MCF 10A (cell line): ENCODE measurements around the gene THEM4. TPM values are rescaled to one million over a fixed set of nuclear protein-coding genes. Genes with fewer than 3 reads are reported as not detected.
"Not testable (repeated sequence)": the region's sequence is repeated elsewhere in the genome, so short reads cannot be mapped to it uniquely, and the experiment has no call there.

ENCODE experiments used
- BruUV-seq: library from RNA; stranded (reverse); fragments of 400-500 nt; replicated peaks from 2 replicates; lab custom pipeline; 2021; lab: Mats Ljungman, UMichigan
- CTCF ChIA-PET: fragments of 300-600 bp; sonication (Branson Sonifier 250); formaldehyde crosslinking; extraction: SDS; loops from one replicate; lab custom pipeline; 2021; ENCODE audit warnings: antibody characterized with exemption, inconsistent platforms; lab: Yijun Ruan, JAX
- POLR2A ChIA-PET: fragments of 300-600, 350-650 bp; sonication (Branson Sonifier 250); formaldehyde crosslinking; extraction: SDS; loops from one replicate; lab custom pipeline; 2020; ENCODE audit warnings: antibody characterized with exemption, inconsistent platforms; lab: Yijun Ruan, JAX
- DNase-seq: peaks from one replicate; pipeline ENCODE4 v3.0.0-alpha.2; 2018; ENCODE audit not compliant: unreplicated experiment
- H3K27ac Mint-ChIP-seq: one replicate; pipeline ENCODE4 v1.8.0; 2022; ENCODE audit warnings: mild to moderate bottlenecking, low read depth, mixed read lengths; ENCODE audit not compliant: unreplicated experiment
- H3K27me3 Mint-ChIP-seq: one replicate; pipeline ENCODE4 v1.8.0; 2022; ENCODE audit warnings: mixed read lengths; ENCODE audit not compliant: insufficient read depth, unreplicated experiment
- H3K36me3 Mint-ChIP-seq: one replicate; pipeline ENCODE4 v1.8.0; 2022; ENCODE audit warnings: mild to moderate bottlenecking, moderate library complexity, mixed read lengths; ENCODE audit not compliant: insufficient read depth, unreplicated experiment
- H3K4me1 Mint-ChIP-seq: one replicate; pipeline ENCODE4 v1.8.0; 2022; ENCODE audit warnings: mixed read lengths; ENCODE audit not compliant: insufficient read depth, unreplicated experiment
- H3K4me3 Mint-ChIP-seq: one replicate; pipeline ENCODE4 v1.8.0; 2022; ENCODE audit warnings: mild to moderate bottlenecking, moderate library complexity, mixed read lengths; ENCODE audit not compliant: unreplicated experiment
- H3K9me3 Mint-ChIP-seq: one replicate; pipeline ENCODE4 v1.8.0; 2022; ENCODE audit warnings: mixed read lengths; ENCODE audit not compliant: unreplicated experiment
- CTCF ChIP-seq: fragments of 200-600 bp; IDR thresholded peaks from one replicate; pipeline ENCODE4 v1.8.0; 2022; ENCODE audit warnings: antibody characterized with exemption, mild to moderate bottlenecking; ENCODE audit not compliant: unreplicated experiment
- intact Hi-C: fragments of 100-400 bp; cut with micrococcal nuclease; formaldehyde crosslinking; loops from 2 replicates; pipeline ENCODE4 v1.14.1; 2022
- total RNA-seq: library from RNA; stranded (reverse); gene quantifications from 2 replicates; pipeline ENCODE4 v1.2.3, GENCODE V29; 2022

The THEM4 gene
- total RNA-seq, 1 experiment from 2014 or later = 29.1 TPM

GRCh38 chr1:151858886-151859665 lies 50.2 kb downstream of the THEM4 start:
- no peak for TF ChIP-seq CTCF
- Mint-ChIP-seq H3K27ac (no peak overlapping the region), H3K9me3 (no peaks in the 10 kb centered on the region), H3K4me3 (no peak overlapping the region), H3K36me3 (peaks cover 10% of the 10 kb centered on the region), H3K27me3 (no peaks in the 10 kb centered on the region), H3K4me1 (peaks cover 40% of the 10 kb centered on the region)
- POLR2A ChIA-PET = interaction anchor here (1.0 to 4.2 kb wide), 13 partner anchors 8 to 361 kb away, joined by 3 to 35 read pairs (median 7); partner anchors contain the start of genes C2CD4D, MRPL9, S100A11 and THEM4
- DNase-seq = no peak
- intact Hi-C loops = no loop called here
- BruUV-seq = no TSS peak
- CTCF ChIA-PET = interaction anchor here (0.6 to 2.6 kb wide), 11 partner anchors 10 to 1596 kb away, joined by 3 to 10 read pairs (median 3); partner anchors contain the start of gene C2CD4D

GRCh38 chr1:151858030-151858746 lies 51.1 kb downstream of the THEM4 start:
- Mint-ChIP-seq H3K4me1 (peaks cover 40% of the 10 kb centered on the region), H3K36me3 (peaks cover 10% of the 10 kb centered on the region), H3K27me3 (no peaks in the 10 kb centered on the region), H3K27ac (peak overlapping the region; percentile 84), H3K4me3 (no peak overlapping the region), H3K9me3 (no peaks in the 10 kb centered on the region)
- ChIA-PET POLR2A (interaction anchor here (0.7 to 4.2 kb wide), 20 partner anchors 9 to 536 kb away, joined by 3 to 35 read pairs (median 5); partner anchors contain the start of genes C2CD4D, MRPL9, S100A11 and THEM4), CTCF (interaction anchor here (0.6 to 3.2 kb wide), 17 partner anchors 7 to 1595 kb away, joined by 3 to 18 read pairs (median 4); partner anchors contain the start of gene C2CD4D)
- intact Hi-C loops = no loop called here
- no TSS peak for BruUV-seq
- no peak for TF ChIP-seq CTCF
- DNase-seq = peak; percentile 66

GRCh38 chr1:151855933-151856332 lies 53.4 kb downstream of the THEM4 start:
- Mint-ChIP-seq H3K27ac (no peak overlapping the region), H3K4me1 (peaks cover 24% of the 10 kb centered on the region), H3K27me3 (peaks cover 13% of the 10 kb centered on the region), H3K9me3 (no peaks in the 10 kb centered on the region), H3K4me3 (no peak overlapping the region), H3K36me3 (peaks cover 3% of the 10 kb centered on the region)
- BruUV-seq = no TSS peak
- TF ChIP-seq CTCF = no peak
- ChIA-PET CTCF (interaction anchor here (0.7 to 3.2 kb wide), 5 partner anchors 19 to 492 kb away, joined by 3 to 18 read pairs (median 4); no protein-coding TSS in a partner anchor), POLR2A (interaction anchor here (2.8 to 4.2 kb wide), 2 partner anchors 11 to 53 kb away, joined by 14 to 35 read pairs; partner anchors contain the start of gene THEM4)
- intact Hi-C loops = no loop called here
- no peak for DNase-seq

- H3K36me3 Mint-ChIP-seq, BruUV-seq, intact Hi-C loops, POLR2A ChIA-PET, H3K4me3 Mint-ChIP-seq, H3K27ac Mint-ChIP-seq, DNase-seq, H3K9me3 Mint-ChIP-seq: not testable (repeated sequence)
- H3K4me1 Mint-ChIP-seq = peaks cover 24% of the 10 kb centered on the region
- peaks cover 16% of the 10 kb centered on the region for H3K27me3 Mint-ChIP-seq
- CTCF ChIA-PET = interaction anchor here (0.7 to 3.2 kb wide), 4 partner anchors 19 to 493 kb away, joined by 3 to 18 read pairs (median 6); no protein-coding TSS in a partner anchor
Observed at GRCh38 chr1:151855516-151855915, 53.8 kb downstream of the THEM4 start.
